Nephron (organoid): ENCODE data around the gene HAUS7.
"Not testable (repeated sequence)": the region's sequence is repeated elsewhere in the genome, so short reads cannot be mapped to it uniquely, and the experiment has no call there.

ENCODE experiments used
- H3K27ac Mint-ChIP-seq, 3 experiments: 2 replicates each; pipeline ENCODE4 v1.8.0; 2020; ENCODE audit warnings: mixed read lengths in 3 of 3, mild to moderate bottlenecking in 2 of 3, moderate library complexity in 1 of 3
- H3K27me3 Mint-ChIP-seq: 2 replicates; pipeline ENCODE4 v1.8.0; 2021; ENCODE audit warnings: low read depth, mild to moderate bottlenecking, moderate library complexity, mixed read lengths
- H3K36me3 Mint-ChIP-seq: 2 replicates; pipeline ENCODE4 v1.8.0; 2020; ENCODE audit warnings: low read depth, mixed read lengths
- H3K4me1 Mint-ChIP-seq: 2 replicates; pipeline ENCODE4 v1.8.0; 2020; ENCODE audit warnings: mixed read lengths
- H3K4me3 Mint-ChIP-seq, 3 experiments: 2 replicates each; pipeline ENCODE4 v1.8.0; 2020; ENCODE audit warnings: mild to moderate bottlenecking in 3 of 3, mixed read lengths in 3 of 3, moderate library complexity in 2 of 3
- H3K9me3 Mint-ChIP-seq: 2 replicates; pipeline ENCODE4 v1.8.0; 2020; ENCODE audit warnings: mixed read lengths
- CTCF ChIP-seq, 3 experiments: fragments of 200-600 bp; sonication (generic); IDR thresholded peaks; one replicate each; pipeline ENCODE4 v1.5.0; 2021; ENCODE audit warnings: antibody characterized with exemption in 3 of 3; ENCODE audit not compliant: unreplicated experiment in 3 of 3

The HAUS7 gene

GRCh38 chrX:153407736-153408135 is 62.6 kb downstream of the HAUS7 start:
- H3K36me3 Mint-ChIP-seq, result peaks cover 3% of the 10 kb centered on the region
- H3K4me3 Mint-ChIP-seq, result no peak overlapping the region
- H3K4me1 Mint-ChIP-seq, result peaks cover 7% of the 10 kb centered on the region
- TF ChIP-seq CTCF (IDR thresholded peaks at IDR 0.05; ENCODE audit: unreplicated experiment in 3 of 3), result no peak
- peaks cover 20% of the 10 kb centered on the region for H3K9me3 Mint-ChIP-seq
- no peaks in the 10 kb centered on the region for H3K27me3 Mint-ChIP-seq
- H3K27ac Mint-ChIP-seq, result no peak overlapping the region

DNA sequence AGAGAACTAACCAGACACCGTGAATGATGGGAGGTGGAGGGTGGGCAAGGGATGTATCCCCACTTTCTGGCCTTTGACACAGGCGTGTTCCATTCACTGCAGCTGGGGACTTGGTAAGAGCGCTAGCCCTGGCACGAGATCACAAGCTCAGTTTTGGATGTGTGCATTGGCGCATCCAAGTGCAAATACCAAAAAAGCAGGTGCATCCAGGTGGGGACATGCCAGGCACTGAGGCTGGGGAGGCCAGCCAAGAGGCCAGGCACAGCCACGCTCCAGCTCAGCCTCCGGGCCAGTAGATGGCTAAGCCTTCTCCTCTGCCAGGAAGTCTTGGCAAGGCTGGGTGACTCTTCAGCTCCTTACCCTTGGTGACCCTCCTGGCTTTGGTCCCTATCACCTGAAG is 63.5 kb downstream of the HAUS7 start:
- peaks cover 4% of the 10 kb centered on the region for H3K27me3 Mint-ChIP-seq
- peaks cover 23% of the 10 kb centered on the region for H3K9me3 Mint-ChIP-seq
- H3K4me1 Mint-ChIP-seq, result peaks cover 1% of the 10 kb centered on the region
- H3K36me3 Mint-ChIP-seq, result peaks cover 3% of the 10 kb centered on the region
- no peak overlapping the region for H3K4me3 Mint-ChIP-seq
- no peak for TF ChIP-seq CTCF (IDR thresholded peaks at IDR 0.05; ENCODE audit: unreplicated experiment in 3 of 3)
- no peak overlapping the region for H3K27ac Mint-ChIP-seq

DNA sequence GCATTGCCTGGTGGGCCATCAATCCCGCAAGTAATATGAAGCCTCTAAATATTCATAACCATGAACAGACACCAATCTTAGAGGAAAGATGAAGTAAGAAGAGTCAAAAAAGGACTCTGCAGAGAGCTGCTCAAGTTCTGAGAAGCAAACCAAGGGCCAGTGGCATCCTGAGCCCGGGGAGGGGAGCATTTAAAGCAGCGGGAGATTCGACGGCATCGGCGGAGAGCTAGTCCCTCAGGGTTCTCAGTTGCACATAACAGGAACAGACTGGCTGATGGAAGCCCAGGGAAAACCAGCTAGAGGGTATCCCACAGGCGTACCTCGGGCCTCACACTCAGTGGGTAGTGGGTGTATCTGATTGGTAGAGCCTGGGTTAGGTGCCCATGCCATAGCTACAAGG is 64.4 kb downstream of the HAUS7 start:
- no peak for TF ChIP-seq CTCF (IDR thresholded peaks at IDR 0.05; ENCODE audit: unreplicated experiment in 3 of 3)

DNA sequence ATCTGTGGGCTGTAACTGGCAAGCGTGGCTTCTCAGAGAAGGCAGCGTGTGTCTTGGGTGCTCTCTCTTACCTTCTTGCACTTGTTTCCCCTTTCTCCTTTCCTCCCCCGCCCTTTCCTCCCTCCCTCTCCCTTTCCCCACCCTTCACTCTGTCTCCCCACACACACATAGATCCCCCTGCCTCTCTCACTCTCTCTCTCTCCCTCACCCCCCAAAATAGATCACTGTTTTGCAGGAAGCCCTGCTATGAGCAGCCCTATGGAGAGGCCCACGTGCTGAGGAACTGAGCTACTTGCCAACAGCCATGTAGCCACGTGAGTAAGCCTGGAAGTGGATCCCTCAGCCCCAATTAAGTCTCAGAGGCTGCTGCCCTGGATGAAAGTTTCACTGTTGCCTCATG is 65.0 kb downstream of the HAUS7 start:
- Mint-ChIP-seq H3K27me3 (peaks cover 5% of the 10 kb centered on the region), H3K36me3 (peaks cover 3% of the 10 kb centered on the region), H3K27ac (no peak overlapping the region), H3K9me3 (peaks cover 24% of the 10 kb centered on the region), H3K4me3 (no peak overlapping the region), H3K4me1 (no peaks in the 10 kb centered on the region)
- no peak for TF ChIP-seq CTCF (IDR thresholded peaks at IDR 0.05; ENCODE audit: unreplicated experiment in 3 of 3)

More for the DNA sequence above, 64.4 kb downstream of the HAUS7 start:
- Mint-ChIP-seq H3K4me1 (no peaks in the 10 kb centered on the region), H3K9me3 (peaks cover 28% of the 10 kb centered on the region), H3K36me3 (peaks cover 3% of the 10 kb centered on the region), H3K4me3 (no peak overlapping the region), H3K27me3 (peaks cover 5% of the 10 kb centered on the region), H3K27ac (no peak overlapping the region)

DNA sequence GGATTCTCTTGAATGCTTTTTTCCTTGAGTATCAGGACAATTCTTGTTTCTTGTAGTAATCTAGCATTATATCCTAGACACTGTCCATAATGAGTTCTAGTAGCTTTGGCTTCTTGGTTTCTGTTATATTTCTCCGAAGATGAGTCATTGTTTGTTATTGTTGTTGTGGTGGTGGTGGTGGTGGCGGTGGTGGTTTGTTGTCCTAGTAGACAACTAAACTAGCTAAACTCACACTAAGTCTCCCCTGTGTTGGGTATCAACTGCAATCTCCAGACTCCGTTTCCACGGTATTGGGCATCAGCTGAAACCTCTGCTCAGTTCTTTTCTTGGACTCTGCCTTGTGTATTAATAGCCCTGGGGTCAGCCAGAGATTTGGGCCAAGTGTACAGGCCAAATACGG is 66.0 kb downstream of the HAUS7 start:
- peaks cover 25% of the 10 kb centered on the region for H3K9me3 Mint-ChIP-seq
- H3K27ac Mint-ChIP-seq, H3K27me3 Mint-ChIP-seq, H3K4me3 Mint-ChIP-seq, H3K36me3 Mint-ChIP-seq, H3K4me1 Mint-ChIP-seq: not testable (repeated sequence)

DNA sequence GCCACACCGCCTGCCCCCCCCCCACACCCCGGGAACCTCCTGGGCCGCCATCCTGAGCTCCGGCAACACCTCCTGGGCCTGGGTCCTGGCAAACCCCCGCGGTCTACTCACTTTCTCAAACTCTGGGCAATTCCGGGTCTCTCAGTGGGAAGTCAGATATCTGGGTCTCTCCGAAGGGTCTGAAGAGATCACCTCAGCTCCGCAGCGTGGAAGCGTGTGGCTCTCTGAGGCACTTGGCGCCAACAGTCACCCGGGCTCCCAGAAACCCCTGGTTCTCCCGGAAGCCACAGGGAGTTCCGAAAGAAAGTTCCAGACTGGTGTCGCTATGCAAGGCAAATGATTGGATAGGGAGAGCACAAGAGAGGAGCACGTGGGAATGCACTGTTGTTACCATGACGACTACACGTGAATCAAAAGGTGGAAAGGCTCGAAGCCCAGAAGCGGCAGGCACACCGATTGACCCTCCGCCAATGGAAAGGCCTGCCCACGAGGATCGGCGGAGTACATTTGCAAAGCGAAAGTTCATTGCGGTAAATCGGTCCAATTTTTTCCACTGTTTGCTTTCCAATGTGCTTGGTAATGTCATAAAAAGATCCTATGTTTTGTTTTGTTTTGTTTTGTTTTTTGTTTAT is 69.1 kb downstream of the HAUS7 start, which contains the start of gene PNMA6E:
Gene PNMA6E, minus strand, starts transcription at position 218 of the 632 bp plus-strand sequence. CDS start 2,501 bp downstream, outside the sequence.
- H3K27me3 Mint-ChIP-seq, result peaks cover 5% of the 10 kb centered on the region
- H3K4me1 Mint-ChIP-seq, result no peaks in the 10 kb centered on the region
- no peak for TF ChIP-seq CTCF (IDR thresholded peaks at IDR 0.05; ENCODE audit: unreplicated experiment in 3 of 3)
- no peaks in the 10 kb centered on the region for H3K36me3 Mint-ChIP-seq
- H3K4me3 Mint-ChIP-seq, result no peak within 1 kb of the TSS
- peaks cover 28% of the 10 kb centered on the region for H3K9me3 Mint-ChIP-seq
- no peak within 1 kb of the TSS for H3K27ac Mint-ChIP-seq
